ACC112 (cell line): ENCODE measurements around the gene CCDC60.

ENCODE experiments used
- H2AFZ ChIP-seq: fragments of 200-600 bp; sonication (generic); one replicate; pipeline ENCODE4 v1.6.0; 2017; ENCODE audit warnings: antibody characterized with exemption, low read length; ENCODE audit not compliant: unreplicated experiment
- H3K27ac ChIP-seq: fragments of 200-600 bp; sonication (generic); 2 replicates; pipeline ENCODE4 v1.5.1; 2014; ENCODE audit warnings: low read depth, mild to moderate bottlenecking, antibody characterized with exemption, low read length, moderate library complexity
- H3K27me3 ChIP-seq: fragments of 200-600 bp; sonication (generic); 2 replicates; pipeline ENCODE4 v1.6.1; 2014; ENCODE audit warnings: mild to moderate bottlenecking, antibody characterized with exemption, low read length, moderate library complexity, mixed read lengths; ENCODE audit not compliant: insufficient read depth
- H3K36me3 ChIP-seq: fragments of 200-600 bp; sonication (generic); 2 replicates; pipeline ENCODE4 v1.6.1; 2016; ENCODE audit warnings: mild to moderate bottlenecking, antibody characterized with exemption, low read length, moderate library complexity, mixed read lengths; ENCODE audit not compliant: insufficient read depth
- H3K4me1 ChIP-seq: fragments of 200-600 bp; sonication (generic); one replicate; pipeline ENCODE4 v1.6.1; 2016; ENCODE audit warnings: low read length, mixed read lengths; ENCODE audit not compliant: insufficient read depth, unreplicated experiment, control insufficient read depth
- H3K4me3 ChIP-seq: fragments of 200-600 bp; sonication (generic); 2 replicates; pipeline ENCODE4 v1.5.1; 2014; ENCODE audit warnings: mild to moderate bottlenecking, low read depth, low read length
- H3K79me2 ChIP-seq: fragments of 200-600 bp; sonication (generic); one replicate; pipeline ENCODE4 v1.6.0; 2016; ENCODE audit warnings: low read length; ENCODE audit not compliant: control insufficient read depth, unreplicated experiment, insufficient read depth

Gene CCDC60, protein sequence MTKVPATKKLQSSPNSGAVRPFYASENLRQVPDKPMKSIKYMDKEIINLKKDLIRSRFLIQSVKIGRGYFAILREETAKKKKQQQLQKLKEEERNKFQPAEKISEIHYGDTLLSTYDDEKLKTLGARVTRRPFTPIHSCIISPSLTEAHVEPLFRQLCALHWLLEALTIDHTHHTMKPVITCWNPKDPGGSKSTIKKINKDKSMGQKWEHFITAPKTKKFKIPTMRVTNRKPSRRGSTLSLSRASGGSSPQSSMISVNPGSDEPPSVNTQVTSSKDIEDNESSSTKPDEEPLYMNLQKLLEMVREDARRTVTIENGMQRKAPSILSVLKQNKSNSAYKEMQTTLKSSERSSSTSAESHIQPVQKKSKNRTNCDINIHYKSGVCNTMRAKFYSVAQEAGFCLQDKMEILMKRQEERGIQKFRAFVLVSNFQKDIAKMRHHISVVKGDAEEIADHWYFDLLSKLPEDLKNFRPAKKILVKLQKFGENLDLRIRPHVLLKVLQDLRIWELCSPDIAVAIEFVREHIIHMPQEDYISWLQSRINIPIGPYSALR

DNA sequence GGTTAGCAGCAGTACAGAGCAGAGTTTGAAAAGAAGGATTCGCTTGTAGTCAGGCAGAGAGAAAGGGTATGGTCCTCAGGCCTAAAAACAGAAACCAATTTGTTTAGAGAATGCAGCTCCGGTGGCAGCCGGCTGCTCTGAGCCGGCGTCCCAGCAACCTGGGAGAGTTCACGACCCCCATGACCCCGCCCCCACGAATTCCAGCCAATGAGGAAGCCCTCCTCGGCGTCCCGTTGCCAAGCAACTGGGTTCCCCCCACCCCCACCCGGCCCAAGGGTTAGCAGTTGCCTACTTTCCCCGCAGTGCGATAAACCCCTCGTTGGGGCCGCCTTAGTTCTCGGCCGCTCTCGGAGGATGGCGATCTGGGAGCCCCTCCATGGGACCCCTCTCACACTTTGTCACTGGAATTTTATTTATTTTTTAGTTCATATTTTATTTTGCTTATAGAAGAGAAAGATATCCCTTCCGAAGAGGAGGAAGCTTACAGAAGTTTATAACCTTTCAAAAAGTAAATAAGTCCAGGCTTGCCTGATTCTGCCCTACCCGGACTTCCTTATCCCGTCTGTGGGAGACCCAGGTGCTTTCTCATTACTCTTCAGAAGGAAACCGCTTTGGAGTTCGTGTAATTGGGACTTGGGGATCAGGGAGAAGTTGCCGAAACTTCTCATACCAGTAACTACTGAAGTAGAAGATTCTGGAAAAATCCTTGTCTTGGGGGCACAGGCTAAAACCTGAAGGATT, at the start of gene CCDC60:
Gene CCDC60 (plus strand): TSS at position 300 of the 741 bp plus-strand sequence. CDS start 448 bp downstream, outside the sequence.
- H3K27ac ChIP-seq: no peak within 1 kb of the TSS
- no peak within 1 kb of the TSS for H2AFZ ChIP-seq
- H3K4me1 ChIP-seq: no peaks in the 10 kb centered on the region
- H3K36me3 ChIP-seq: no peaks in the 10 kb centered on the region
- H3K79me2 ChIP-seq: no peaks in the 10 kb centered on the region
- H3K4me3 ChIP-seq: no peak within 1 kb of the TSS
- no peaks in the 10 kb centered on the region for H3K27me3 ChIP-seq

DNA sequence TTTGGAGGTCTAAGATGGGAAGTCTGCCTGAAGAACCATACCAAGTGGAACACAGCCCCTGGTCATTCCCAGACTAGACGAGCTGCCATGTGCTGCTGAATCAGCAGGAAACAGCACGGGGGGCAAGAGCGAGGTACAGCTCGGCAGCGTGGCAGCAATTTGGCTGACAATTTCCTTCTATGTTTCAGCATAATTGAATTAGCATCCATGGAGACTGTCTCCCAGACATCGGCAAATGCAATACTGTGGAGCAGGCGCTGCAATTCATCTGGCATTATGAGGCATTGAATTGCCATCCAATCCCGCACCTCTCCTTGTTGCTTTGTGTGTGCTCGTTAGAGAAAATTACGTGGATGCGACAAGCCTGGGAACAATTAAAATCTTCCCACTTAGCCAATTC, 46.0 kb upstream of the CCDC60 start:
- H3K27ac ChIP-seq: no peak overlapping the region
- no peaks in the 10 kb centered on the region; the same call in 1 of the 2 replicates for H3K27me3 ChIP-seq
- H3K79me2 ChIP-seq: no peaks in the 10 kb centered on the region
- no peaks in the 10 kb centered on the region for H3K36me3 ChIP-seq
- no peak overlapping the region for H2AFZ ChIP-seq
- no peaks in the 10 kb centered on the region for H3K4me1 ChIP-seq
- H3K4me3 ChIP-seq: no peak overlapping the region

DNA sequence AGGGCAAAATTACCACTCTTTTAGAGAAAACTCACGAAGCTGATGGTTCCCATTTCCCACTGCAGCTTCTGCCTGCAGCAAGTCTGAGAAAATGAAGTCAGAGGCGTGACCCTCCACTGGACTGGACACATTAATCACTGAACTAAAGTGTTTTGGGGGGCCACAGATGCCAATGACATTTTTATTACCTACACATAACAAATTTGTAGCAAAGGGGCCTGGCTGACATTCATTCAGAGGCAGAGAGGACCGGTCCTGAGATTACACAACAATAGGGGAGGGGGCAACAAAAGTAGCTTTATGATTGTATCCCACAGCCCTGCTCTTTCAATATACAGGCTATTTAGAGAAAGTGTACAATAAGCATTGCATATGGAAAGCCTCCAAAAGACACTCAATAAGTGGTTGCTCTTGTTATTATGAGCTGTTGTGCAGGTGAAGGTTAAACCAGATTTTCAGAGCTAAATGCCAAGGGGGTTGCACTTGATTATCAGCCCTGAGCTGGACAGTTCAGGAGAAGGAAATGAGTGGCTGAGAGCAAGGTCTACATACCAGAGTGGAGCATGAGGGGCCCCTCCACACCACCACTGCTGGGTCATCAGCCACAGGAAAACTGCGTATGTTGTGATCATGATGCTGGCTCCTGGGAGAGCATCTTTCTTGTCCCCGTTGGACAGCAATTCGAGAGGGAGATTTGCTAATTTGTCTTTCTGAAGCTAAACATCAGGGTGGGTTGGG, 41.5 kb upstream of the CCDC60 start:
- Histone ChIP-seq H3K4me3 (no peak overlapping the region), H3K4me1 (no peaks in the 10 kb centered on the region), H3K79me2 (no peaks in the 10 kb centered on the region), H3K27ac (no peak overlapping the region), H3K27me3 (no peaks in the 10 kb centered on the region; the same call in 1 of the 2 replicates), H2AFZ (no peak overlapping the region), H3K36me3 (no peaks in the 10 kb centered on the region)

DNA sequence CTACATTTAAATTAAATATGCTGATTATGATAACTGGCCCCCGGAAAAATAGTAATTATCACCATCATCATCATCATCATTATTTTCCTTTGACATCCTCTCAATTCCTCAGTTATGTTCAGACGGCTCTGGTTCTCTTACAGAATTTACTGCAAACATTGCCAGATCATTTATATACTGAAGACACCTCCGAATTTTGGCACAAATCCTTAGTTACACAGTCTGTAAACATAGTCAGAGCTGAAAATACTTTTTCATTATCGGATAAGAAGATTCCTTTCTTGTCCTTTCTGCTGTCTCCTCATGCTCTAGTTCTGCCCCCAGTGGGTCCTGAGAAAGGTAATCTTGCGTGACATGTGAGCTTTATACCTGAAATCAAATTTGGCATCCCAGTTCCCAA, 40.3 kb upstream of the CCDC60 start:
- Histone ChIP-seq H3K4me1 (no peaks in the 10 kb centered on the region), H3K79me2 (no peaks in the 10 kb centered on the region), H3K27me3 (no peaks in the 10 kb centered on the region; the same call in 1 of the 2 replicates), H3K36me3 (no peaks in the 10 kb centered on the region), H2AFZ (no peak overlapping the region), H3K27ac (no peak overlapping the region), H3K4me3 (no peak overlapping the region)

DNA sequence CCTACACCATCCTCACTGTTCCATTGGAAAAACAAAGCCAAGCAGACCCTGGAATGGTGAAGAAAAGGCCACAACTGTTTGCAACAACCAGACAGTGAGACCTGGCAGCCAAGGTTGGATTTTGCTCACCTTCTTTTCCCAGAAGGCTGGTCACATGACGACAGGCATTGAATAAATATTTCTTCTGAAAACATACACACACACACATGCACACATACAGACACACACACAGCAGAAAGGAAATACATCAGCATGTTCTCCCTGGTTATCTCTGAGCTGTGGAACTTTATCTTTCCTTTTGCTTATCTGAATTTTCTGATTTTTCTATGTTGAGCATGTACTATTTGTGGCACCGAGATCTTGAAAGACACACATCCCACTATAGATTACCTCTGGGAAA, 38.0 kb upstream of the CCDC60 start:
- Histone ChIP-seq H3K27me3 (no peaks in the 10 kb centered on the region), H2AFZ (no peak overlapping the region), H3K79me2 (no peaks in the 10 kb centered on the region), H3K4me1 (no peaks in the 10 kb centered on the region), H3K4me3 (no peak overlapping the region), H3K27ac (no peak overlapping the region), H3K36me3 (no peaks in the 10 kb centered on the region)

DNA sequence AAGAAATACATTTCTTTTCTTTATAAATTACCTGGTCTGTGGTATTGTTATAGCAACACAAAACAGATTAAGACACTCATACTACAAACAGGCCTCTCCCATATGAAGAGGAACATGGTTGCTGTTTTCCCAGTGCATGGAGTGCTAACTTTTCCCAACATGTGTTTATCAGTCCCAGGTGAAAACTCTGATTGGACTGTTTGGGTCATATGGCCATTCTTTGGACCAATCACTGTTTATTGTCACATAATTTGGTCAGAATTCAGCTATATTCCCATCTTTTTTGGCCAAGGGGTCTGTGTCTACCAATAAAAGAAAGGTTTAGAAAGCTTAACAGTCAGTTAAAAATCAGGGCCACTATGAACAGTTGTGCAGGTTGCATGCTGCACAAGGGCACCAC, 35.4 kb upstream of the CCDC60 start:
- Histone ChIP-seq H2AFZ (no peak overlapping the region), H3K4me1 (no peaks in the 10 kb centered on the region), H3K79me2 (no peaks in the 10 kb centered on the region), H3K4me3 (no peak overlapping the region), H3K36me3 (no peaks in the 10 kb centered on the region), H3K27me3 (no peaks in the 10 kb centered on the region), H3K27ac (no peak overlapping the region)

DNA sequence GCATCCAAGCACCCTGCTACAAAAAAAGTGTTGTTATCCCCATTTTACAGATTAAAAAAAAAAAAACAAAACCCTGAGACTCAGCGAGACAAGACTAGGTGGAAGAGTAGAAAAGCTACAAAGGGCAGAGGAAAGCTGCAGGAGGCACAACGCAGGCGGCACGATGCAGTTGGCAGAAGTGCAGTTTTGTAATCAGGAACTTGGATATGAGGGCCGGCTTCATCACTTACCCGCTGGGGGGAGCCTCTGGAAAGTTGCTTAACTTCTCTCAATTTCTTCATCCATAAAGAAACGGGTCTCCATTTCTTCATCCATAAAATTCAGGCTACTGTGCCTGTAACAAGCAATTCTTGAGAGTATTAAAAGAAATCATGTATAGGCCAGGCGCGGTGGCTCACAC, 33.1 kb upstream of the CCDC60 start:
- Histone ChIP-seq H2AFZ (no peak overlapping the region), H3K27me3 (no peaks in the 10 kb centered on the region), H3K27ac (no peak overlapping the region), H3K4me3 (no peak overlapping the region), H3K79me2 (no peaks in the 10 kb centered on the region), H3K36me3 (no peaks in the 10 kb centered on the region), H3K4me1 (no peaks in the 10 kb centered on the region)

DNA sequence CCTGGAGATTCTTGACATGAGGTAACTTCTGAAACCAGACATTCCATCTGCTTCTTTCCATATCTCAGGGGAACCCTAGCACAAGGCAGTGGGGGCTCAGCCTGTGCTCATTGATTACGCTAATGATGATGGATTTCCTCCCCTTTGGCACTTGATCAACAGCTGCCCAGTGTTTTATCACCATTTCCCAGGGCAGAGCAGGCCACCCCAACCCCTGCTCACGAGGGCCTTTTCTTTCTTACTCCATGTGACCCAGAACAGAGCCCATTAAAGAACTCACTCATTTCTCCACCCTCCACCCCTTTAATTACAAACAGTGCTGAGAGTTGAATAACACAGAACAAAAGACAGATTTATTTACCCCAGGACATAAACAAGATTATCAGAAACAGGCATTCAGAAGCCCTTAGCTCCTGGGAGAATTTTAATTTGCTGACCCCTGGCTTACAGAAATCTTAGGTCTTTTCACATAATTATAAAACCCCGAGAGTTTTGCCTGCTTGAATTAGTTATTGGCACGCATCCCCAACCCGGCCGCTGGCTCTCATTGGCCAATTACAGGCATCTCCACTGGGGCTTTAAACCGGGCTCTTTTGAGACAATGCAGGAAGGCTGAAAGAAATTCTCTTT, 32.0 kb upstream of the CCDC60 start:
- no peaks in the 10 kb centered on the region for H3K27me3 ChIP-seq
- no peak overlapping the region for H2AFZ ChIP-seq
- H3K27ac ChIP-seq: no peak overlapping the region
- no peaks in the 10 kb centered on the region for H3K79me2 ChIP-seq
- H3K4me3 ChIP-seq: no peak overlapping the region
- no peaks in the 10 kb centered on the region for H3K4me1 ChIP-seq
- H3K36me3 ChIP-seq: no peaks in the 10 kb centered on the region

DNA sequence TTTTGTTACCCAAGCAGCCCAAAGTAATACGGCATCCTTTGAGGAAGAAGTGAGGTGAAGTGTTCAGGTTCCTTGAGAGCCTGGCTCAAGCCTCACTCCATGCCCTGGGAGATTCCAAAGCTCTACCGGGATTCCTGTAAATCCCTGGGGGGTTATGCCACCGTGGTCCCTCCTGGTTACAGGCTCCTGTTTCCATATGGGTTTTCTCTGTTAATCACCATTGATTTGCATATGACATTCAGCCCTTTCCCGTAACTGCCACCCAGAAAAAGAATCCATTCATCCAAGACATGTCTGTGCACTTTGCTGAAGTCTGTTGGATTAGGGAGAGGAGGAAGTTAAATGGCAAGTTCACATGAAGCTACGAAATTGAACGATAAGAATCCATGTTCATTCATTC, 27.9 kb upstream of the CCDC60 start:
- Histone ChIP-seq H2AFZ (no peak overlapping the region), H3K79me2 (no peaks in the 10 kb centered on the region), H3K36me3 (no peaks in the 10 kb centered on the region), H3K4me1 (no peaks in the 10 kb centered on the region), H3K4me3 (no peak overlapping the region), H3K27ac (no peak overlapping the region), H3K27me3 (no peaks in the 10 kb centered on the region)

DNA sequence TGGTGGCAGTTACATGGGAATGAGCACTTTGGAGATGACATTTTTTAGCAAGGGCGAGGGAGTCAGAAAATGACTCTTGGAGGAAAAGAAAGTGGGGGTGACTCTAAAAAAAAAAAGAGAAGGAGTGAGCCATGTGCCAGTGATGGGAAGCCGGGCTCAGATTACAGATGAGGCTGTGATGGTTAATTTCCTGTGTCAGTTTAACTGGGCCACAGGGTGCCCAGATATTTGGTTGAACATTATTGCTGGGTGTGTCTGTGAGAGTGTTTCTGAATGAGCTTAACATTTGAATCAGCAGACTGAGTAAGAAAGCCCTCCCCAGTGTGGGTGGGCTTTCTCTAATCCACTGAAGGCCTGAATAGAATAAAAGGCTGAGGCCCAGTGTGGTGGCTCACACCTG, 26.8 kb upstream of the CCDC60 start:
- H3K36me3 ChIP-seq: no peaks in the 10 kb centered on the region
- H3K27me3 ChIP-seq: no peaks in the 10 kb centered on the region
- H2AFZ ChIP-seq: no peak overlapping the region
- H3K79me2 ChIP-seq: no peaks in the 10 kb centered on the region
- H3K4me3 ChIP-seq: no peak overlapping the region
- H3K27ac ChIP-seq: no peak overlapping the region
- no peaks in the 10 kb centered on the region for H3K4me1 ChIP-seq
